ENCODE measurements around the gene MRFAP1L1. TPM values are rescaled to one million over a fixed set of nuclear protein-coding genes. Genes with fewer than 3 reads are reported as not detected.

Gene MRFAP1L1
- total RNA-seq, 4 donors from 2014 or later = 34.9 to 61.1 (median 37.4) TPM

GRCh38 chr4:6749340-6750171, 39.9 kb upstream of the MRFAP1L1 start:
- peak in 2 of 3 donors; percentile 93 to 96 for DNase-seq
- Histone ChIP-seq H3K36me3 (no peaks in the 10 kb centered on the region), H3K27me3 (no peaks in the 10 kb centered on the region), H3K27ac (peak overlapping the region in 3 of 4 donors; percentile 74 to 96 (median 88)), H3K4me1 (peaks cover 0 to 54% (median 15%) of the 10 kb centered on the region in 4 donors), H3K4me3 (peak overlapping the region in 2 of 4 donors; percentile 10 to 28), H3K9me3 (no peaks in the 10 kb centered on the region)
- peak; percentile 82 to 85 for TF ChIP-seq POLR2A (IDR thresholded peaks at IDR 0.05)
- TF ChIP-seq, protein P1, sequence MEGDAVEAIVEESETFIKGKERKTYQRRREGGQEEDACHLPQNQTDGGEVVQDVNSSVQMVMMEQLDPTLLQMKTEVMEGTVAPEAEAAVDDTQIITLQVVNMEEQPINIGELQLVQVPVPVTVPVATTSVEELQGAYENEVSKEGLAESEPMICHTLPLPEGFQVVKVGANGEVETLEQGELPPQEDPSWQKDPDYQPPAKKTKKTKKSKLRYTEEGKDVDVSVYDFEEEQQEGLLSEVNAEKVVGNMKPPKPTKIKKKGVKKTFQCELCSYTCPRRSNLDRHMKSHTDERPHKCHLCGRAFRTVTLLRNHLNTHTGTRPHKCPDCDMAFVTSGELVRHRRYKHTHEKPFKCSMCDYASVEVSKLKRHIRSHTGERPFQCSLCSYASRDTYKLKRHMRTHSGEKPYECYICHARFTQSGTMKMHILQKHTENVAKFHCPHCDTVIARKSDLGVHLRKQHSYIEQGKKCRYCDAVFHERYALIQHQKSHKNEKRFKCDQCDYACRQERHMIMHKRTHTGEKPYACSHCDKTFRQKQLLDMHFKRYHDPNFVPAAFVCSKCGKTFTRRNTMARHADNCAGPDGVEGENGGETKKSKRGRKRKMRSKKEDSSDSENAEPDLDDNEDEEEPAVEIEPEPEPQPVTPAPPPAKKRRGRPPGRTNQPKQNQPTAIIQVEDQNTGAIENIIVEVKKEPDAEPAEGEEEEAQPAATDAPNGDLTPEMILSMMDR (IDR thresholded peaks at IDR 0.05) = peak in 2 of 6 experiments; percentile 18 to 21

DNA sequence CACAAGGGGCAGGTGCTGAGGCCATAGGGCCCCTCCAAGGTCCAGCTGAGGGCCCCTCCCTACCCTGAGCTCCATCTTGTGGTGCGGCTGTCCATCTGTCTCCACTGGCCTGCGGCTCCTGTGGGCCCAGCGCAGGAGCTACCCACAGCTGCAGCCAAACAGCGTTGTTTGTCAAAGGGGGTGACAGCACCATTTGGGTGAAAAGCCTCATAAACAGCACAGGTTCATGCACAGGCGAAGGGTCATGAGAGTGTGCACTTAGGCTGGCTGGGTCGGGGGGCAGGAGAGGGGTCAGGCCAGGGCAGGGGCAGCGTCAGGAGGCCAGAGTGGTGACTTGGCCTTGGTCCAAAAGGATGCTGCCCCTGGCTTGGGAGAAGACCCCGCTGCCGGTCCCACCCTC, 38.6 kb upstream of the MRFAP1L1 start:
- no peaks in the 10 kb centered on the region for H3K27me3 ChIP-seq
- TF ChIP-seq, protein P1 (IDR thresholded peaks at IDR 0.05) = no peak
- TF ChIP-seq POLR2A (IDR thresholded peaks at IDR 0.05) = no peak
- DNase-seq = no peak
- no peak overlapping the region for H3K4me3 ChIP-seq
- no peaks in the 10 kb centered on the region for H3K9me3 ChIP-seq
- H3K36me3 ChIP-seq = no peaks in the 10 kb centered on the region
- H3K27ac ChIP-seq = peak overlapping the region in 3 of 4 donors; percentile 74 to 96 (median 88)
- peaks cover 0 to 52% (median 15%) of the 10 kb centered on the region in 4 donors for H3K4me1 ChIP-seq

DNA sequence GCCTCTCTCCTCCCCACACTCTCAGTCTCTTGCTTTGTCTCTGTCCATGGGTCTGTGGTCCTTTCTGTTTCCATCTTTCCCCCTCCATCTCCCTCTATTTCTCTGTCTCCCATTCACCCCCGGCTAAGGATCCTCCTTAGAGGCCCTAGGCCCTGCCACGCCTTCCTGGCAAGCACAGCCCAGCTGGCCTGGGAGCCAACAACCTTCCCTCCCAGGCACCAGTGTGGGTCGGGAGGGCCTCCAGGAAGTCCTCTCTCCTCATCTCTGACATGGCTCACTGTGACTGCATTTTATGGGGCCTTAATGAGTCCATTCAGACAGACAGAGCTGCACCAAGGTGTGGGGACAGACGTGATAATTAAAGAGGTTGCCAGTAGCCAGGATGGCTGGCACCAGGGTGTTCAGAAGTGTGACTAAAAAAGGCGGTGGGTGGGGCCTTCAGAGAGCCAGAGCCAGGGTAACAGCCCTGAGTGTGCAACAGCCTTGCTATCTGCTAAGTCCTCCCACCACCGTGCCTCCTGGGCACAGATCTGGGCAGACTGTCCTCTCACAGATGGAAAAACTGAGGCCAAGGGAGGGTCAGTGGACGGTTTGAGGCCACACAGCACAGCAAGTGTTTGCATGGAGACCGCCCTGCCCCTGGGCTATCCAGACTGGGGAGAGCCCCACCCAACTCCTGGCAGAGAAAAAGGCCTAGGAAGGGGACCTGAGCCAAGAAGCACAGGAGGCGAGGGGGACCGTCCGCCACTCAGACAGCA, 37.8 kb upstream of the MRFAP1L1 start:
- TF ChIP-seq, protein P1 (IDR thresholded peaks at IDR 0.05) = no peak
- TF ChIP-seq POLR2A (IDR thresholded peaks at IDR 0.05) = peak; percentile 66 to 91
- Histone ChIP-seq H3K4me1 (peaks cover 0 to 44% (median 15%) of the 10 kb centered on the region in 4 donors), H3K9me3 (no peaks in the 10 kb centered on the region), H3K27me3 (no peaks in the 10 kb centered on the region), H3K27ac (peak overlapping the region in 3 of 4 donors; percentile 74 to 96 (median 88)), H3K36me3 (no peaks in the 10 kb centered on the region), H3K4me3 (no peak overlapping the region)
- peak in 2 of 3 donors; percentile 86 to 89 for DNase-seq

- DNase-seq = peak in 2 of 3 donors; percentile 49 to 74
- peaks cover 0 to 44% (median 15%) of the 10 kb centered on the region in 4 donors for H3K4me1 ChIP-seq
- H3K9me3 ChIP-seq = no peaks in the 10 kb centered on the region
- TF ChIP-seq POLR2A (IDR thresholded peaks at IDR 0.05) = no peak
- TF ChIP-seq, protein P1 (IDR thresholded peaks at IDR 0.05) = no peak
- H3K27ac ChIP-seq = peak overlapping the region in 3 of 4 donors; percentile 50 to 96 (median 88)
- H3K27me3 ChIP-seq = no peaks in the 10 kb centered on the region
- no peak overlapping the region for H3K4me3 ChIP-seq
- H3K36me3 ChIP-seq = no peaks in the 10 kb centered on the region
Measured at GRCh38 chr4:6746721-6747293, 37.1 kb upstream of the MRFAP1L1 start.

GRCh38 chr4:6742989-6743388, 33.3 kb upstream of the MRFAP1L1 start:
- TF ChIP-seq, protein P1 (IDR thresholded peaks at IDR 0.05) = no peak
- no peak for TF ChIP-seq POLR2A (IDR thresholded peaks at IDR 0.05)
- DNase-seq = peak in 1 of 3 donors; percentile 39
- H3K27me3 ChIP-seq = no peaks in the 10 kb centered on the region
- no peaks in the 10 kb centered on the region for H3K9me3 ChIP-seq
- H3K4me1 ChIP-seq = peaks cover 0 to 17% (median 3%) of the 10 kb centered on the region in 4 donors
- no peaks in the 10 kb centered on the region for H3K36me3 ChIP-seq
- no peak overlapping the region for H3K27ac ChIP-seq
- no peak overlapping the region for H3K4me3 ChIP-seq
